Prostate gland (tissue), 2 donors: ENCODE measurements around the gene GGT7. TPM values are rescaled to one million over a fixed set of nuclear protein-coding genes. Genes with fewer than 3 reads are reported as not detected.
A peak's percentile ranks its signal among the peaks of the same experiment; 100 is the strongest.

Experiments used
- DNase-seq: peaks from one replicate; pipeline ENCODE4 v3.0.0-alpha.2; 2019; ENCODE audit warnings: low spot score
- H3K27ac ChIP-seq, 2 donors: fragments of 200-600 bp; sonication (generic); 2 replicates each; pipeline ENCODE4 v1.5.1; 2017 to 2019
- H3K27me3 ChIP-seq: fragments of 200-600 bp; sonication (generic); replicated peaks from 2 replicates; pipeline ENCODE4 v1.5.1; 2019; ENCODE audit not compliant: insufficient read depth
- H3K36me3 ChIP-seq, 2 donors: fragments of 200-600 bp; sonication (generic); 1 replicate in 1 of 2; 2 replicates in 1 of 2; pipeline versions ENCODE4 v1.5.1 to v1.8.1; 2017 to 2019
- H3K4me1 ChIP-seq: fragments of 200-600 bp; sonication (generic); replicated peaks from 2 replicates; pipeline ENCODE4 v1.5.1; 2019
- H3K4me3 ChIP-seq, 2 donors: fragments of 200-600 bp; sonication (generic); 2 replicates each; pipeline ENCODE4 v1.5.1; 2017 to 2019
- H3K9me3 ChIP-seq: fragments of 200-600 bp; sonication (generic); 2 replicates; pipeline ENCODE4 v1.5.1; 2017
- CTCF ChIP-seq, 4 experiments: fragments of 200-600 bp in 2 of 4; fragments of 450-650 bp in 2 of 4; sonication (generic) in 2 of 4; IDR thresholded peaks; 1 replicate in 3 of 4; 2 replicates in 1 of 4; pipeline ENCODE4 v1.5.1; 2016 to 2019; ENCODE audit warnings: antibody characterized with exemption in 4 of 4, mild to moderate bottlenecking in 2 of 4, moderate library complexity in 2 of 4
- POLR2A ChIP-seq: fragments of 450-650 bp; IDR thresholded peaks from one replicate; pipeline ENCODE4 v1.6.1; 2016; ENCODE audit warnings: antibody characterized with exemption, mild to moderate bottlenecking
- POLR2AphosphoS5 ChIP-seq: sonication (generic); formaldehyde crosslinking; IDR thresholded peaks from one replicate; pipeline ENCODE4 v1.6.1; 2017; ENCODE audit warnings: antibody characterized with exemption
- WGBS: methylation state at CpG from one replicate; pipeline ENCODE4 v1.1.5; 2018; 5-methylcytosine and 5-hydroxymethylcytosine counted together
- intact Hi-C: fragments of 100-400 bp; cut with DNase I; formaldehyde crosslinking; loops from one replicate; pipeline ENCODE4 v1.14.2; 2022
- total RNA-seq, 2 donors: library from RNA; depleted of rRNA; stranded (reverse); fragments of >200 nt; gene quantifications; one replicate each; pipeline ENCODE4 v1.1.0, GENCODE V29; 2016

The GGT7 gene, protein sequence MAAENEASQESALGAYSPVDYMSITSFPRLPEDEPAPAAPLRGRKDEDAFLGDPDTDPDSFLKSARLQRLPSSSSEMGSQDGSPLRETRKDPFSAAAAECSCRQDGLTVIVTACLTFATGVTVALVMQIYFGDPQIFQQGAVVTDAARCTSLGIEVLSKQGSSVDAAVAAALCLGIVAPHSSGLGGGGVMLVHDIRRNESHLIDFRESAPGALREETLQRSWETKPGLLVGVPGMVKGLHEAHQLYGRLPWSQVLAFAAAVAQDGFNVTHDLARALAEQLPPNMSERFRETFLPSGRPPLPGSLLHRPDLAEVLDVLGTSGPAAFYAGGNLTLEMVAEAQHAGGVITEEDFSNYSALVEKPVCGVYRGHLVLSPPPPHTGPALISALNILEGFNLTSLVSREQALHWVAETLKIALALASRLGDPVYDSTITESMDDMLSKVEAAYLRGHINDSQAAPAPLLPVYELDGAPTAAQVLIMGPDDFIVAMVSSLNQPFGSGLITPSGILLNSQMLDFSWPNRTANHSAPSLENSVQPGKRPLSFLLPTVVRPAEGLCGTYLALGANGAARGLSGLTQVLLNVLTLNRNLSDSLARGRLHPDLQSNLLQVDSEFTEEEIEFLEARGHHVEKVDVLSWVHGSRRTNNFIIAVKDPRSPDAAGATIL
- 10 to 100 TPM; 22.0 to 28.3 TPM for total RNA-seq

- H3K4me1 ChIP-seq, result no peaks in the 10 kb centered on the region
- peak; percentile 80 for DNase-seq
- H3K9me3 ChIP-seq, result no peaks in the 10 kb centered on the region
- H3K4me3 ChIP-seq, result peak within 1 kb of the TSS; percentile 66 to 78
- peak within 1 kb of the TSS; percentile 68 to 75 for H3K27ac ChIP-seq
- no peaks in the 10 kb centered on the region for H3K27me3 ChIP-seq
- H3K36me3 ChIP-seq, result no peaks in the 10 kb centered on the region
- TF ChIP-seq POLR2A (peak; percentile 50), CTCF (IDR thresholded peaks at IDR 0.05) (peak; percentile 62 to 82 (median 76)), POLR2AphosphoS5 (peak; percentile 83)
- intact Hi-C loops, result loop anchor here (5.0 to 10.0 kb wide), 2 partner anchors 332 to 390 kb away; no protein-coding TSS in a partner anchor
- under 1% methylated on average over 43 of the region's 52 CpGs for WGBS
These were observed at the start of gene GGT7 for GRCh38 chr20:34872622-34873224. Gene GGT7, minus strand, starts transcription at chr20:34872856. Its CDS starts 41 bp downstream, at chr20:34872815.

DNA sequence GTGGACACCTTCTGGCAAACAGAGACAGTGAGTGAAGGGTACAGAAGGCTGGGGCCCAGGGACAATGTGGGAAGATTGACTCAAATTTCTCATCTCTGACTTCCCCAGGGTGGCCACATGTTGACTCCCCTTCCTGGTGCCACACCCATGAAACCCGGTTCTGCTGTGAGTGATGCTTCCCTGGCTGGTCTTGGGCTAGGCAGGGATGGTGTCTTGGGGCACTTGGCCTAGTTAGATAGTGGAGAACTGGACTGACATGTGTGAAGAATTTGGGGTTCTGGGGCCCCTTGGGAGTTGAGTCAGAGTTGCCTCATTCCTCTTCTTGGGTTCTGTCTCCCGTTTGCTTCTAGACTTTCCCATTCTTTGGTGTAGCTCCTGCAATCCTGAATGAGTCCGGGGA, 48.8 kb upstream of the GGT7 start:
- DNase-seq, result no peak
- no peak for TF ChIP-seq CTCF (IDR thresholded peaks at IDR 0.05)
- no peak for TF ChIP-seq POLR2AphosphoS5
- no peak for TF ChIP-seq POLR2A
- 84% methylated on average over 3 of the region's 3 CpGs for WGBS
- H3K4me1 ChIP-seq, result no peaks in the 10 kb centered on the region
- H3K36me3 ChIP-seq, result no peaks in the 10 kb centered on the region
- H3K27me3 ChIP-seq, result no peaks in the 10 kb centered on the region
- H3K27ac ChIP-seq, result no peak overlapping the region
- H3K9me3 ChIP-seq, result no peaks in the 10 kb centered on the region
- no peak overlapping the region for H3K4me3 ChIP-seq
- intact Hi-C loops, result no loop called here

GRCh38 chr20:34920055-34920454, 47.4 kb upstream of the GGT7 start:
- TF ChIP-seq POLR2A (no peak), POLR2AphosphoS5 (no peak), CTCF (IDR thresholded peaks at IDR 0.05) (no peak)
- DNase-seq, result no peak
- no peaks in the 10 kb centered on the region for H3K9me3 ChIP-seq
- intact Hi-C loops, result no loop called here
- no peaks in the 10 kb centered on the region for H3K4me1 ChIP-seq
- H3K27me3 ChIP-seq, result no peaks in the 10 kb centered on the region
- no peak overlapping the region for H3K4me3 ChIP-seq
- no peak overlapping the region for H3K27ac ChIP-seq
- H3K36me3 ChIP-seq, result no peaks in the 10 kb centered on the region

DNA sequence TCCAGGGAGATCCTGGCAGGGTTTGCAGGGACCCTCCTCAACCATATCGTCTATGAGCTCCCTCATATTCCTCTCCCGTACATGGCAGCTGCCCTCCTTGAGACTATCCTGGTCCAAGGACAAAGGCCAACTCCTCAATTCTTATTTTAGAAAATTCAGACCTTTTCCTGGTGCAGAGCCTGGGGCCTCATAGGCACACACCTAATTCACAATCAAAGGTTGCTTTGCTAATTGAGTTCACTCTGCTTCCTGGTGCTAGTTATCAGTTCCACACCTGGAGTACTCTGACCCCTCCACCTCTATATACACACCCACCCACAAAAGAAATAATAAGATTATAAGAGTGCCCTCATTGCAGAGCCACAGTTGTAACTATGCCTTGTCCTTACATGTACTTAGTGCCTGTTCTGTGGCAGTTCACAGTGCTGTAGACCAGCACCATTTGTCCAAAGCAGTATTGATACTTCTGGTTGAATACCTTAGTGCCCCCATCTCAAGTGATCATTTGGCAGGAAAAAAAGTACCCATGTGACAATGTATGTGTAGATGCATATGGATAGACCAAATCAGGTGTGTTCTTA, 44.2 kb upstream of the GGT7 start:
- no peaks in the 10 kb centered on the region for H3K36me3 ChIP-seq
- no peak for TF ChIP-seq CTCF (IDR thresholded peaks at IDR 0.05)
- TF ChIP-seq POLR2A, result no peak
- no peak for TF ChIP-seq POLR2AphosphoS5
- H3K4me3 ChIP-seq, result no peak overlapping the region
- no peaks in the 10 kb centered on the region for H3K9me3 ChIP-seq
- WGBS, result 70% methylated on average over 2 of the region's 2 CpGs
- no peaks in the 10 kb centered on the region for H3K4me1 ChIP-seq
- DNase-seq, result no peak
- no peaks in the 10 kb centered on the region for H3K27me3 ChIP-seq
- H3K27ac ChIP-seq, result no peak overlapping the region
- intact Hi-C loops, result no loop called here
